SK-N-SH treated with all-trans-retinoic acid at 6 μM for 48 hours (cell line): ENCODE measurements around the gene COA8.

Experiments used
- OSR1 ChIP-seq: fragments of 250-450 bp; sonication (Bioruptor Pico); IDR thresholded peaks from 2 replicates; pipeline ENCODE4 v1.8.0; 2022; ENCODE audit warnings: moderate library complexity, mild to moderate bottlenecking, inconsistent platforms
- TOX ChIP-seq: fragments of 250-450 bp; sonication (Bioruptor Pico); IDR thresholded peaks from 2 replicates; pipeline ENCODE4 v1.8.0; 2021; ENCODE audit warnings: mild to moderate bottlenecking, moderate library complexity, borderline replicate concordance

- TF ChIP-seq TOX (CRISPR knock-in tag), result no peak
- TF ChIP-seq OSR1 (CRISPR knock-in tag), result no peak
Observed at GRCh38 chr14:103619057-103619456, 56.3 kb downstream of the COA8 start.
